ENCODE results near the gene SART1.

Gene SART1

GRCh38 chr11:65944191-65944590 is 17.3 kb upstream of the SART1 start:
- no peak overlapping the region for H3K4me3 ChIP-seq (ENCODE audit: control insufficient read depth, low read depth, low read length)
- no peak for TF ChIP-seq CTCF (IDR thresholded peaks at IDR 0.05; ENCODE audit: control insufficient read depth, insufficient read depth, low read depth, low read length, missing control alignments)
- no peak for DNase-seq (ENCODE audit: low read depth)

DNA sequence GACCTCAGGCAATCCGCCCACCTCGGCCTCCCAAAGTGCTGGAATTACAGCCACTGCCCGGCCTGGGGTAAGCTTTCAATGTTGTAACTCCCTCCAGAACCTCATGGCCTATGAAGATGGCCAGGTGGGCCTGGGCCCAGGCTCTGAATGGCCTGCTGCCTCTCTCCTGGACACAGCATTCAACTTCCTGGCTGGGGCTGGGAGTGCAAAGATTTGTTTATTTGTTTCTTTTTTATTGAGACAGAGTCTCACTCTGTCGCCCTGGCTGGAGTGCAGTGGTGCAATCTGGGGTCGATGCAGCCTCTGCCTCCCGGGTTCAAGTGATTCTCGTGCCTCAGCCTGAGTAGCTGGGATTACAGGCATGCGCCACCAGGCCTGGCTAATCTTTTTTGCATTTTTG is 16.8 kb upstream of the SART1 start:
- no peak overlapping the region for H3K4me3 ChIP-seq (ENCODE audit: control insufficient read depth, low read depth, low read length)
- no peak for DNase-seq (ENCODE audit: low read depth)

DNA sequence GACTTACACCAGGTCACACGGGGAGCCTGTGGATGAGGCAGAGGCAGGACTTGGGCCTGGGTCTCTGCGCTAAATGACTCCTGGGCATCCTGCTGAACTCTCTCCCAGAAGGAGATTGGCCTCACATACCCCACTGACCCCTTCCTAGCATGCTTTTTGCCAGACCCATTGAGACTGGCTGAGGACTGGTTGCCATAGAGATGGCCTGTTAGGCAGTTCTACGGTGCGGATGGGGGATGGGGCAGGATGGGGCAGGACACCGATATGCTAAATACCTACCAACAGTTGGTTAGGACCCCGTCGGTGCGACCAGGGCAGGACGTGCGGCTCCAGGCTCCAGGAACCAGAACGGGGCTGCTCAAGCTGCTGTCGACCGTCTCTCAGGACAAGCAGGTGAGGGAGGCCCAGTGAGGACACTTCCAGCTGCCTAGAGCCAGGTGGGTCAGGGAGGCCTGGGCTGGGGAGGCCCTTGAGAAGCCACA is 16.1 kb upstream of the SART1 start, which contains the start of gene TSGA10IP:
TSS of gene TSGA10IP (plus strand) at position 51 of the 482 bp plus-strand sequence. CDS start at position 247, 196 bp downstream.
- no peak within 1 kb of the TSS for H3K4me3 ChIP-seq (ENCODE audit: control insufficient read depth, low read depth, low read length)
- no peak for DNase-seq (ENCODE audit: low read depth)
- no peak for TF ChIP-seq CTCF (IDR thresholded peaks at IDR 0.05; ENCODE audit: control insufficient read depth, insufficient read depth, low read depth, low read length, missing control alignments)

More for the DNA sequence above, 16.8 kb upstream of the SART1 start:
- TF ChIP-seq CTCF (IDR thresholded peaks at IDR 0.05; ENCODE audit: control insufficient read depth, insufficient read depth, low read depth, low read length, missing control alignments), result no peak

DNA sequence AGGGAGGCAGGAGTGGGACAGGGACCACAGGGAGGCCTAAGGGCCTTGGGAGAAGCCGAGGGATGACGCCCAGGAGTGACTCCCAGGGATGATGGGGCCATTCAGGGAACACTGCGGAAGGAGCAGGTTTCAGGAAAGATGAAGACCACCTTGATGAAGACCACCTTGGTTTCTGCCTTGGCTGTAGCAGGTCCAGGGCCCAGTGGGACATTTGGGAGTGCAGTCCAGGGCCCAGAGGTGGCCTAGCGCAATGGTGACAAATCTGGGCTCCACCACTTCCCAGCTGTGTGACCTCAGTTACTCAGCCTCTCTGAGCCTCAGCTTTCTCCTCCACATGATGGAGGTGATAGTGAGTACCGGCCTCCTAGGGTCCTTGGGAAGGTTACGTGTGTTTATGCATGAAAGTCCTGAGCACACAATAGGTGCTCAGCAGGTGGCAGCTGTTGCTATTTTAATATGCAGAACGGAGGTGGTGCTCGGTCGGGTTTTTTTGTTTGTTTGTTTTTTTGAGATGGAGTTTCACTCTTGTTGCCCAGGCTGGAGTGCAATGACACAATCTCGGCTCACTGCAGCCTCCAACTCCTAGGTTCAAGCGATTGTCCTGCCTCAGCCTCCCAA is 15.5 kb upstream of the SART1 start:
- no peak overlapping the region for H3K4me3 ChIP-seq (ENCODE audit: control insufficient read depth, low read depth, low read length)
- TF ChIP-seq CTCF (IDR thresholded peaks at IDR 0.05; ENCODE audit: control insufficient read depth, insufficient read depth, low read depth, low read length, missing control alignments), result no peak
- DNase-seq (ENCODE audit: low read depth), result no peak

DNA sequence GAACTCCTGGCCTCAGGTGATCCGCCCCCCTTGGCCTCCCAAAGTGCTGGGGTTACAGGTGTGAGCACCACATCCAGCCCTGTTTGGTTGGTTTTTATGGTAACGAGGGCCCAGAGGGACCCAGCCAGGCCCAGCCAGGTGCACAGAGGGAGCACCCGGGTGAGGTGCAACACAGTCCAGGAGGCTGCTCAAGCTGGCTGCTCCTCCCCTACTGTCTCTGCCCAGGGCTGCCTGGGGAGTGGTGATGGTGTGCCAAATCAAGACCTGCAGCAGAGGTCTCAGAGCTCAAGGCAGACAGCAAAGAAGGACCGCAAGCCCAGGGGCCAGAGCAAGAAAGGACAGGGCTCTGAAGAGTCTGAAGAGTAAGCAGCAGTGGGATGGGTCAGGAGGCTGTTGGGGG is 14.9 kb upstream of the SART1 start:
- no peak for TF ChIP-seq CTCF (IDR thresholded peaks at IDR 0.05; ENCODE audit: control insufficient read depth, insufficient read depth, low read depth, low read length, missing control alignments)
- DNase-seq (ENCODE audit: low read depth), result no peak
- H3K4me3 ChIP-seq (ENCODE audit: control insufficient read depth, low read depth, low read length), result no peak overlapping the region

DNA sequence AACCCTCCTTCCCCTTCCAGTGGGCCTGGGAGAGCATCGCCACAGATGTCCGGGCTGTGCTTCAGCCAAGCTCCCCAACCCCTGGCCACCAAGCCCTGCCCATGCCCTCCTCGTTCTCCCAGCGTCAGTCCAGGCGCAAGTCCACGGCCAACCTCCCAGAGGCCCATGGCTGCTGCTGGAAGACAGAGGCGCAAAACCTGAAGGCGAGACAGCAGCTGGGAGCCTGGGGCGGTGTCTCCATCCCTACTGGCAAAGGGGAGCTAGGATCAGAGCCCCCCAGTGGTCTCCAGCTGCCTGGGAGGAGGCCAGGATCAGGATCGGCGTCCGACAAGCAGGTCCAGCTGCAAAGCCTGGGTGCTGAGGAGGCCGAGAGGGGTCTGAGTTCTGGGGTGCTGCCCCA is 14.4 kb upstream of the SART1 start:
- no peak overlapping the region for H3K4me3 ChIP-seq (ENCODE audit: control insufficient read depth, low read depth, low read length)
- DNase-seq (ENCODE audit: low read depth), result no peak
- TF ChIP-seq CTCF (IDR thresholded peaks at IDR 0.05; ENCODE audit: control insufficient read depth, insufficient read depth, low read depth, low read length, missing control alignments), result no peak

Measured in AG09309 (cell line).